HG02571 (cell line): ENCODE data around the gene FOXD3.

Source experiments
- ATAC-seq: cut with Tn5 transposase; IDR thresholded peaks from one replicate; pipeline ENCODE4 v1.9.1; 2021; ENCODE audit warnings: mild to moderate bottlenecking, moderate library complexity; ENCODE audit not compliant: unreplicated experiment

Gene FOXD3

DNA sequence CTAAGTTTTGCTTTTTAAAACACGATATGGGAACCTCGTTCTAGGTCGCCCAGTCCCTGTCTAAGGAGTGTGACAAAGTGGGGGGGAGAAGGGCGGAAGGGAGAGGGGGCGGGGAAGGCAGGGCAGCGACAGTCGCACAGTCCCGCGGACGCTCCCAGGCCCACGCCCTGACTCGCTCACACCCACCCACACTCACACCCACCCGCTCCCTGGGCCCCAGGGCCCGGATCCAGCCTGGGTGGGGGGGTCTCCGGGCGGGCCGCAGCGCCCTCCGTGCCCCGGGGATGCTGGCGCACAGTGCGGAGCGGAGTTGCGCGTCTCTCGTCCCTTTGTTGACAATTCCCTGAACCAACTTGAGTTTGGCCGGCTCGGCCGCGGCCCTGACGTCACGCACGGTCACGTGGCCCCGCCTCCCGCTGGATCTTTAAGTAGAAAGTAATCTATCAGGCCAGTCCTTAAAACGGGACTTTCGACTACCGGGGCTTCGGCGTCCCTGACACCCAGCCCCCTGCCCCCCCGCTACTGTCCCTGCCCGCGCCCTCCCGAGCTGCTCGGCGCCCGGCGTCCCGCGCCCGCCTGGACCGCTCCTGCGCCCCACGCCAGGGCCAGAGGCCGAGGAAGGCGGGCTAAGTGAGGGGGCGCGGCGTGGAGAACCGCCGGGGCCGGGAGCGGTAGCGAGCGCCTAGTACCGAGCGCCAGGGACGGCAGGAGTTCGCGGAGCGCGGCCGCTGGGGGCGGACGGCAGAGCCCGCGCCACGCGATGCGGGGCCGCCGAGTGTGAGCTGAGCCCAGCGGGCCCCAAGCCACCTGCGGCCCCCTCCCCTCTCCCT, at the start of gene FOXD3:
Gene FOXD3 (plus strand): TSS at position 454 of the 830 bp plus-strand sequence. CDS start 492 bp downstream, outside the sequence.
- ATAC-seq: no peak

GRCh38 chr1:63272811-63273210, 49.6 kb upstream of the FOXD3 start:
- ATAC-seq: no peak

GRCh38 chr1:63274371-63274770, 48.0 kb upstream of the FOXD3 start:
- ATAC-seq: no peak

GRCh38 chr1:63274979-63275378, 47.4 kb upstream of the FOXD3 start:
- ATAC-seq: no peak

- no peak for ATAC-seq
Measured at GRCh38 chr1:63276624-63277023, 45.7 kb upstream of the FOXD3 start.

GRCh38 chr1:63277195-63278192, 44.9 kb upstream of the FOXD3 start:
- no peak for ATAC-seq

DNA sequence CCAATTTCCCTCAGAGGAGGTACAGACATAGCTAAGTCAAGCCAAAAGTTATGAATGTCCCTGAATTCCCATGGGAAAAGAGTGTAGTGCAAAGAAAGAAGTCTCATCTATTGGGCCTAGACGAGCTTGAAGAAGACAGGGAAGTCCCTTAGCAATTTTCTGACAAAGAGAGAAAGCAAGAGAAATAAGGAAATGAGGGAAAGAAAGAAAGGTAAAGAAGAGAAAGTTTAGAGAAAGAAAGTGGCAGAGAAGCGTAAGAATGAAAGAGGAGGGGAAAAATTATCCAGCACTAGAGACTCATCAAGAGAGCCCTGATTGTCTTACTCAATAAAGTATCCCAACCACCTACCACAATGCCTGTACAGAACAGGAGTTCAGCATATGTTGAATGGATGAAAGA, 40.6 kb upstream of the FOXD3 start:
- no peak for ATAC-seq

DNA sequence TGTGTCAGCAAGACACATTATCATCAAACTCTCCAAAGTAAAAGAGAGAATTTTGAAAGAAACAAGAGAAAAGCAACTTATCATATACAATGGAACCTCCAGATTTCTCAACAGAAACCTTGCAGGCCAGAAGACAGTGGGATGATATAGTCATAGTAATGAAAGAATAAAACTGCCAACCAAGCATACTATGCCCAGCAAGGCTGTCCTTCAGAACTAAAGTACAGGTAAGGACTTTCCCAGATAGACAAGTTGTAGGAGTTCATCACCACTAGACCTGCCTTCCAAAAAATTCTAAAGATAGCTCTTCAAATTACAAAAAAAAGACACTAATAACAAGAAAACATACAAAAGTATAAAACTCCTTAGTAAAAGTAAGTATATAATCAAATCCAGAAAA, 33.2 kb upstream of the FOXD3 start:
- ATAC-seq: no peak

GRCh38 chr1:63294803-63295594, 27.4 kb upstream of the FOXD3 start:
- ATAC-seq: no peak

DNA sequence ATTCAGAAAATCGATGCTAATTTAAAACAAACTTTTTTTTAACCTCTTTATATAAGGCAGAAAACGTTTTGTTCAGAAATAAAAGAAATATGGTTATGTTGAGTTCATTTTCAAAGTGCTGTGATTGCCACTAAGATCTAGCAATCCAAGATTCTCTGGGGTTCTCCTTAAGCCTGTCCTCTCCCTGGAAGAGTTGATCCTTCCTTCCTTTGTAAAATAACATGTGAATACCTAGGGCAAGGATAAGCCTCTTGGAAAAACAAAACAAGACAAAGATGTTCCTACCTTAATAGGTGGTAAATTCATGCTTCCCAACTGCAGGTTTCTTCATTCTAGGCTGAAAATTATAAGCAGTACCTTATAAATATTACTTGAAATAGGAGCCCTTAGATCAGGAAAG, 18.0 kb upstream of the FOXD3 start:
- no peak for ATAC-seq

DNA sequence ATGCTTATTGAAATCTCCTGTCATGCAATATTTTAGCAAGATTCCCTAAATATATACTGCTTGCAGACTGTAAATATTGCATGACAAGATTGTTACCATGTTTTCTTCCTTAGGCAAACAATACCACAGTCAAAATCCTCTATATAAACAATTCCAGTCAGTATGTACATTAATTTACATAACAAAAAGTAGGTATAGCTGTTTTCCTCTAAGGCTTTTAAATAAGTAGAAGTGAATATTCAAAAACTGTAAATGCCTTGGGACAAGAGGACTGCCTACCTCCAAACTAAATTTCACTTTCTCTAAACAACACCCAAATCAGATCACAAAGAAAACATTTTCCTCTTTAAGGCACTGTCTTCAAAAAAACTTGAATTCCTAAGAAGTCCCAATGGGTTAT, 17.3 kb upstream of the FOXD3 start:
- no peak for ATAC-seq

DNA sequence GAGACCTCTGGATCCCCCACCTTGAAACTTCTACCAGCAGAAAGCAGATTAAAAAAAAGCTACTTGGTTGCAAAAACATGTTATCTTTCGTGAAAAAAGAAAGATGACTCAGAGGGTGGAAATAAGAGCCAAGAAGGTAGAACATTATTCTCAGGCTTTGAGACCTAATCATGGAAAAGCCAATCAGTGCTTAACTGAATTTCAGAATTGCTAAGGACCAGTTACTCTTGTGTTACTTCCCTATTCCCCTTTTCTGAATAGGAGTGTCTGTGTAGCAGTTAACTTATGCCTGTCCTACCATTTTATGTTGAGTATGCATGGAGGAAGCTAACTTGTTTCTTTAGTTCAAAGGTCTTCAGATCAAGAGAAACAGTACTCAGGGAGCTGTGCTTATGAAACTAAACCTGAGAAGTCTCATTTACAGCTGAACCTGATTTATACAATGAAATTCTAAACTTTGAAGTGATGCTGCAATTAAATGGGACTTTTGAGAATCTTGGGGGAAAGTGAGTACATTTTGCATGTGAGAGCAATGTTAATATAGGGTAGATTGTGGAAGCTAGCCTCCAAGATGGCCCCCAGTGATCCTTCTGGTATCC, 15.1 kb upstream of the FOXD3 start:
- ATAC-seq: no peak

GRCh38 chr1:63316598-63316983, 5.8 kb upstream of the FOXD3 start:
- no peak for ATAC-seq

DNA sequence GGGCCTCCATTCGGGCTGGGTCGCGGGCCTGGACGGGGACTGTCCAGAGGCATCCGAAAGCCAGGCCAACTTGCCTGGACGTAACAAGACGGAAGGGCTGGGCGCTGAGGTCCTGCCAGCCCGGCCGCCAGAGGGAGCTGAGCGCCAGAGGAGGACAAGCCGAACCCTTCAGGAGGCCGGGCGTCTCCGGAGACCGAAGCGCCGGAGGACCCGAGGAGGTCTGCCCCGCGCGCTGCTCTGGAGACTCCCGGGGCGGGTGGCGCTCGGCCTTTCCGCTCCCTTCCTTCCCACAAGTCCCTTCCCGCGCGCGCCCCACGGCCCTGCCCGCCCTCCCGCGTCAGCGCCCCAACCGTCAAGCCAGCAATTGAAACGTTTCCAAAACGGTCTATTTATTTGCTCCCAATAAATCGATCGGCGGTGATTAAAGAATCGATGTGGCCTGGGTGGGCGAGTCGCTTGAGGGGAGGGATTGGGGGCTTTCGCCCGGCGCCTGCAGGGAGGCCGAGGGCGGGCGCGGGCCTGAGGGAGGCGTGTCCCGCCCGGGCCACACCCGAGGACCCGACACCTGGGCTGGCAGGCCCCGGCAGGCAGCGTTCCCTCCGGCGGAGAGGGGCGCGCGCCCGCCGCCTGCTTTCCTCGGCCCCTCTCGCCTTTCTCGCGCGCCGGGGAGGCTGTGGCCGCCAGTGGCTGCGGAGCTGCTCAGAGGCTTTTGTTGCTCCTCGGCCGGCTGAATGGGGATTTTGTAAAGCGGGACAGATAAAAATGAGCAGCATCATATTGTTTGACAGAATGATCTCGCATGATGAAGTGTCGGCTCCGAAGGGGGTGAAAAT, 5.2 kb upstream of the FOXD3 start:
- peak; percentile 70 for ATAC-seq

GRCh38 chr1:63317817-63318152, 4.6 kb upstream of the FOXD3 start:
- no peak for ATAC-seq

DNA sequence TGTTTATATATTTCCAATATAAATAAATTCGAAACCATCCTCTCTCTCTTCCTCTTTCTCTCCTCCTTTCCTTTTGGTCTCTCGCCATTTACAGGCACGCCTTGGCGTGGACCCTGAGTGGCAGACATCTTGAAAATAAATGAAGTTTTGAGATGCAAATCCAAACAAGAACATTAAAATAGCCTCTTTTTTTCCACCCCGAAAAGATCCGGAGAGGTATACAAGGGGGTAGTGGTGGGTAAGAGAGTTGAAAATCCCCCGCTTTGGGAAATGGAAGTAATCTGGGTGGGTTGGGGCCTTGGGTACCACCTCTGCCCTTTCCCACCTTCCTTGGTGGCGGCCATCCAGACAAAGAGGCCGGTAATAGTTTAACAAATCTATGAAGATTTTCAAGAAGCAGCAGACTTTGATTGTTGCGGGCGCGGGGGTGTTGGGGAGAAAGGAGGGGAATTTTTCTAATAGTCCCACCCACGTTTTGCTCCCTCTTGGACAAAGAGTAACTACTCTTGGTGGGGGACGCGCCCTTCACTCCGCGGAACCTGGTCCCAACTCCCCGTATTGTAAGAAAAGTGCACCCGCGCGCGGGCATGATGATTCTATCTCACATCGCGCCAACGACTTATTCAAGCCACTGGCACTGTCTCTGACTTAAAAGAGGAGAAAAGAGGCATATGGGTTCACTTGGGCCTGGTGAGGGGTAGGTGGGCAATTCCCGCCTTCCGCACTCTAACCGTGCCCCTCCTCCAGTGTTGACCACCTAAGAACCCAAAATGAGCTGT, 4.0 kb upstream of the FOXD3 start:
- no peak for ATAC-seq

DNA sequence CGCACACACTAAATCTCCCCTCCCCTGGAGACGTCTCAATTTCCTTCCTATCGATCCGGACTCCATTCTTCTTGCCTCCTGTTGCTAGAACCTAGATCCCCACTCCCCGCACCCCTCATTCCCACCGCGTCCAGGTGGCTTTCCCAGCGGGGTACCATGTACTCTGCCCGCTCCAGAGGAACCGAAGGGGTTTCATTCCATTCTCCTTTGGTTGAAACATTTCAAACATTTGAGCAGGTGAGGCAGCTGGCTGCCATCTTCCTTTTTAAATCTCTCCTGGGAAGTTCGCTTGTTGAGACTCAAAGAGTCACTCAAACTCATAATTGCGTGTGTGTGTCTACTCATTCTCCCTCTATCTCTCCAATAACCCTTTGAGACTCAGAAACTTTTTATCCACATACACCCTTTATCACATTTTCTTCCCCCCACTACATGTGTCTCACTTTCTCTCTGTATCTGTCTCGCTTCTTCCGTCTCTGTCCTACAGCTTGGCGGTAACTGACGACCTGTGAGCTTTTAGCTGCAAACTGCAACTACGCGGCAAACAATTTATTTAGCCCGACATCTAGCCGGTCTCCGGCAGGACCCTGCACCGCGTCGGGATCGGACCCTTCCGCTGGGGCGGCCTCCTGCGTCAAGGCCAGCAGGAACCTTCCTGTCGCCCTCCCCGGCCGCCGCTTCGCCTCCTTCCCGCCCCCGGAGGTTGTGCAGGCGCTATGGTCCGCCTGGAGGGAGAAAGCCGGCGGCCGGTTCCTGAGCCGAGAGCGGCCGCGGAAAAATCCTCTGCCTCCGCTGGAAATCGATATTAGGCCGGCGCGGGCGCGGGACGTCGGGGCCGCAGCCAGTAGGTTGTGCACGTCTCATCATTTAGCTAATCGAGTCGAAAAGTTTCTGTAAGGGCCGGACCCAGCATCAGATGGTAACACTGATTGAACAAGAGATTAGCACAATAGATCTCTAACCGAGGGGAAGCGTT, 3.0 kb upstream of the FOXD3 start:
- ATAC-seq: no peak
